C4-2B (cell line): ENCODE measurements around the gene NLGN1.

Source experiments
- H3K27ac ChIP-seq: fragments of 450-650 bp; 2 replicates; pipeline ENCODE4 v1.5.1; 2017
- CTCF ChIP-seq: fragments of 450-650 bp; conservative IDR thresholded peaks from 2 replicates; pipeline ENCODE4 v1.5.1; 2017; ENCODE audit warnings: mild to moderate bottlenecking
- ZFX ChIP-seq: fragments of 450-650 bp; IDR thresholded peaks from 2 replicates; pipeline ENCODE4 v1.6.1; 2017

The NLGN1 gene

GRCh38 chr3:173916799-173917198 lies 519.3 kb downstream of the NLGN1 start:
- TF ChIP-seq CTCF, result no peak
- no peak for TF ChIP-seq ZFX
- H3K27ac ChIP-seq, result no peak overlapping the region

GRCh38 chr3:173920386-173920785 lies 522.8 kb downstream of the NLGN1 start:
- TF ChIP-seq CTCF, result no peak
- no peak for TF ChIP-seq ZFX
- H3K27ac ChIP-seq, result no peak overlapping the region

- no peak overlapping the region for H3K27ac ChIP-seq
- TF ChIP-seq ZFX, result no peak
- no peak for TF ChIP-seq CTCF
Observed at GRCh38 chr3:173921732-173922131, 524.2 kb downstream of the NLGN1 start.

GRCh38 chr3:173923204-173923603 lies 525.7 kb downstream of the NLGN1 start:
- TF ChIP-seq CTCF, result no peak
- no peak overlapping the region for H3K27ac ChIP-seq

- TF ChIP-seq ZFX (no peak), CTCF (no peak)
- H3K27ac ChIP-seq, result no peak overlapping the region
Observed at GRCh38 chr3:173930251-173930650, 532.7 kb downstream of the NLGN1 start.

- H3K27ac ChIP-seq, result no peak overlapping the region
- TF ChIP-seq ZFX (no peak), CTCF (no peak)
Observed at GRCh38 chr3:173932624-173933023, 535.1 kb downstream of the NLGN1 start.

- no peak for TF ChIP-seq CTCF
- no peak for TF ChIP-seq ZFX
- H3K27ac ChIP-seq, result no peak overlapping the region
Observed at GRCh38 chr3:173933113-173933512, 535.6 kb downstream of the NLGN1 start.
